ENCODE results near the gene DHX29. TPM values are rescaled to one million over a fixed set of nuclear protein-coding genes. Genes with fewer than 3 reads are reported as not detected.

DHX29 gene
- total RNA-seq, 1 experiment from 2014 or later = 30.3 TPM

DNA sequence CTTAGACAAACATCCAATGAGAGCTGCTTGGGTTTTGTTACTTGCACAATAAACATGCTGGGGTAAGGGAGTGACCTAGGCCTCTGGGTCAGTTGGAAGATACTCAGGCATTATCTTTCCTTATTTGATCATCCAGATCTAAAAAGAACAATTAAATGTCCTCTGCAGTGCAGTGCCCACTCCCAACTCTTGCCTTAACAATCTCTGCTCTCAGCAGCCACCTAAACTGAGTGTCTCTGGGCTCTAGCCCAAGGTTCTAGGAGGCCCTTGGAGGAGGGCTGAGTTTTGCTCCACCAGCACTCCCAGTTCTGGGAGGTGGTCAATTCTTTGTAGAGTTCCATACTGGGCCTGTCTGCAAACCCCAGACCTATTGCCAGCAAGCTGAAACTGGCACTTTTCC, 82.1 kb downstream of the DHX29 start:
- peaks cover 3 to 10% of the 10 kb centered on the region in 2 experiments for H3K9me3 Mint-ChIP-seq

More for the DNA sequence above, 82.1 kb downstream of the DHX29 start:
- H2BK20ac ChIP-seq (ENCODE audit: low read depth, low read length, poor library complexity, severe bottlenecking) = no peak overlapping the region
- H3K27me3 ChIP-seq (ENCODE audit: insufficient read depth, low read length) = peaks cover 86% of the 10 kb centered on the region
- no peaks in the 10 kb centered on the region for H4K20me1 ChIP-seq (ENCODE audit: control insufficient read depth, insufficient read depth, insufficient read length)
- H2AFZ ChIP-seq (ENCODE audit: low read length) = no peak overlapping the region
- H3K27ac ChIP-seq (ENCODE audit: insufficient read length, low read depth, low read length) = no peak overlapping the region
- no peaks in the 10 kb centered on the region for H3K9me3 ChIP-seq (ENCODE audit: control insufficient read depth, low read depth, low read length)
- no peak overlapping the region for H2AK5ac ChIP-seq (ENCODE audit: insufficient read length, low read length)
- H2BK120ac ChIP-seq (ENCODE audit: low read depth, low read length, poor library complexity, severe bottlenecking) = no peak overlapping the region
- H4K91ac ChIP-seq (ENCODE audit: insufficient read length, low read depth, low read length) = no peak overlapping the region
- H3K4me3 Mint-ChIP-seq = no peak overlapping the region
- no peaks in the 10 kb centered on the region for H3K79me1 ChIP-seq (ENCODE audit: insufficient read depth, low read depth, low read length, poor library complexity, severe bottlenecking)
- no peak overlapping the region for H3K56ac ChIP-seq (ENCODE audit: insufficient read length, low read depth, low read length)
- H2BK15ac ChIP-seq (ENCODE audit: low read depth, low read length) = no peak overlapping the region
- no peak overlapping the region for H4K8ac ChIP-seq (replicated peaks; ENCODE audit: insufficient read length, low read depth, low read length)
- TF ChIP-seq, protein P1, sequence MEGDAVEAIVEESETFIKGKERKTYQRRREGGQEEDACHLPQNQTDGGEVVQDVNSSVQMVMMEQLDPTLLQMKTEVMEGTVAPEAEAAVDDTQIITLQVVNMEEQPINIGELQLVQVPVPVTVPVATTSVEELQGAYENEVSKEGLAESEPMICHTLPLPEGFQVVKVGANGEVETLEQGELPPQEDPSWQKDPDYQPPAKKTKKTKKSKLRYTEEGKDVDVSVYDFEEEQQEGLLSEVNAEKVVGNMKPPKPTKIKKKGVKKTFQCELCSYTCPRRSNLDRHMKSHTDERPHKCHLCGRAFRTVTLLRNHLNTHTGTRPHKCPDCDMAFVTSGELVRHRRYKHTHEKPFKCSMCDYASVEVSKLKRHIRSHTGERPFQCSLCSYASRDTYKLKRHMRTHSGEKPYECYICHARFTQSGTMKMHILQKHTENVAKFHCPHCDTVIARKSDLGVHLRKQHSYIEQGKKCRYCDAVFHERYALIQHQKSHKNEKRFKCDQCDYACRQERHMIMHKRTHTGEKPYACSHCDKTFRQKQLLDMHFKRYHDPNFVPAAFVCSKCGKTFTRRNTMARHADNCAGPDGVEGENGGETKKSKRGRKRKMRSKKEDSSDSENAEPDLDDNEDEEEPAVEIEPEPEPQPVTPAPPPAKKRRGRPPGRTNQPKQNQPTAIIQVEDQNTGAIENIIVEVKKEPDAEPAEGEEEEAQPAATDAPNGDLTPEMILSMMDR (conservative IDR thresholded peaks at IDR 0.05) = no peak
- DNase-seq = no peak
- peaks cover 98% of the 10 kb centered on the region for H3K27me3 Mint-ChIP-seq (ENCODE audit: low read depth)
- no peak overlapping the region for H3K23ac ChIP-seq (ENCODE audit: insufficient read length, low read depth, low read length)
- no peak overlapping the region for H4K5ac ChIP-seq (ENCODE audit: insufficient read length, low read depth, low read length)
- H3K4me1 ChIP-seq (ENCODE audit: insufficient read depth, low read length) = no peaks in the 10 kb centered on the region
- no peaks in the 10 kb centered on the region; a peak in 1 of 7 replicates for H3K36me3 Mint-ChIP-seq (ENCODE audit: insufficient read depth in 1 of 3, low read depth in 3 of 3)
- no peak overlapping the region for H3K9ac ChIP-seq (ENCODE audit: extremely low read depth, insufficient read length, low read length)
- no peak overlapping the region for H3K18ac ChIP-seq (ENCODE audit: insufficient read length, low read depth, low read length)
- H3K23me2 ChIP-seq (ENCODE audit: insufficient read length, low read depth, low read length, poor library complexity, severe bottlenecking) = peaks cover 8% of the 10 kb centered on the region
- no peak overlapping the region for H2BK12ac ChIP-seq (ENCODE audit: insufficient read length, low read depth, low read length)
- H3K4ac ChIP-seq (ENCODE audit: low read depth, low read length) = no peak overlapping the region
- H3K4me1 Mint-ChIP-seq = peaks cover 17 to 27% of the 10 kb centered on the region in 2 experiments
- H3T11ph ChIP-seq (ENCODE audit: low read length) = no peak overlapping the region
- no peak overlapping the region for H2BK5ac ChIP-seq (ENCODE audit: insufficient read length, low read length)
- H3K79me2 ChIP-seq (ENCODE audit: insufficient read depth, low read length) = no peaks in the 10 kb centered on the region
- H3K14ac ChIP-seq (ENCODE audit: insufficient read depth, low read length) = no peak overlapping the region
- no peak overlapping the region for H3K4me2 ChIP-seq (ENCODE audit: insufficient read depth, insufficient read length, low read length)
- H3K27ac Mint-ChIP-seq = no peak overlapping the region

All from H9 (cell line).